Gastroesophageal sphincter (tissue), 4 donors: ENCODE measurements around the gene TACSTD2. TPM values are rescaled to one million over a fixed set of nuclear protein-coding genes. Genes with fewer than 3 reads are reported as not detected.
"Not testable (repeated sequence)": the region's sequence is repeated elsewhere in the genome, so short reads cannot be mapped to it uniquely, and the experiment has no call there.

ENCODE experiments used
- ATAC-seq: fragments of 150-250 bp; one replicate; pipeline ENCODE4 v1.9.1; 2016; ENCODE audit warnings: mild to moderate bottlenecking, moderate library complexity
- H3K27ac ChIP-seq, 4 donors: fragments of 200-600 bp; sonication (generic) in 3 of 4; 1 replicate in 3 of 4; 2 replicates in 1 of 4; pipeline ENCODE4 v1.5.1; 2016 to 2019
- H3K27me3 ChIP-seq: fragments of 200-600 bp; sonication (generic); one replicate; pipeline ENCODE4 v1.5.1; 2019
- H3K36me3 ChIP-seq, 2 donors: fragments of 200-600 bp; sonication (generic); one replicate each; pipeline ENCODE4 v1.5.1; 2019; ENCODE audit warnings: control low read depth in 1 of 2
- H3K4me1 ChIP-seq, 3 donors: fragments of 200-600 bp; sonication (generic); 1 replicate in 2 of 3; 2 replicates in 1 of 3; pipeline ENCODE4 v1.5.1; 2016 to 2019; ENCODE audit warnings: control low read depth in 2 of 3
- H3K4me3 ChIP-seq, 2 donors: fragments of 200-600 bp; sonication (generic); one replicate each; pipeline ENCODE4 v1.5.1; 2019; ENCODE audit warnings: mild to moderate bottlenecking in 1 of 2, moderate library complexity in 1 of 2
- H3K9me3 ChIP-seq, 3 donors: fragments of 200-600 bp; sonication (generic); one replicate each; pipeline ENCODE4 v1.5.1; 2017 to 2019; ENCODE audit warnings: control low read depth in 2 of 3
- EP300 ChIP-seq: sonication (generic); formaldehyde crosslinking; IDR thresholded peaks from one replicate; pipeline ENCODE4 v1.6.1; 2017; ENCODE audit warnings: antibody characterized with exemption, mild to moderate bottlenecking
- POLR2A ChIP-seq, 2 donors: fragments of 450-650 bp; IDR thresholded peaks; one replicate each; pipeline ENCODE4 v1.6.1; 2017; ENCODE audit warnings: antibody characterized with exemption in 2 of 2, mild to moderate bottlenecking in 2 of 2, moderate library complexity in 1 of 2
- POLR2AphosphoS5 ChIP-seq: sonication (generic); formaldehyde crosslinking; IDR thresholded peaks from one replicate; pipeline ENCODE4 v1.6.1; 2017; ENCODE audit warnings: antibody characterized with exemption
- WGBS, 2 donors: methylation state at CpG; one replicate each; pipeline ENCODE4 v1.1.5; 2018; ENCODE audit warnings: low coverage in 1 of 2; 5-methylcytosine and 5-hydroxymethylcytosine counted together
- total RNA-seq, 4 donors: library from RNA; depleted of rRNA; stranded (reverse); fragments of >200 nt; gene quantifications; one replicate each; pipeline ENCODE4 v1.1.0, GENCODE V29; 2016
- TF ChIP-seq, protein P1 (sequence below), 4 experiments: fragments of 200-600 bp in 2 of 4; fragments of 450-650 bp in 2 of 4; sonication (generic) in 1 of 4; IDR thresholded peaks; one replicate each; pipeline ENCODE4 v1.5.1; 2017 to 2019; ENCODE audit warnings: antibody characterized with exemption in 4 of 4, mild to moderate bottlenecking in 2 of 4, moderate library complexity in 2 of 4

TACSTD2 gene
- total RNA-seq, 4 donors from 2014 or later: 1.5 to 39.5 (median 4.5) TPM

DNA sequence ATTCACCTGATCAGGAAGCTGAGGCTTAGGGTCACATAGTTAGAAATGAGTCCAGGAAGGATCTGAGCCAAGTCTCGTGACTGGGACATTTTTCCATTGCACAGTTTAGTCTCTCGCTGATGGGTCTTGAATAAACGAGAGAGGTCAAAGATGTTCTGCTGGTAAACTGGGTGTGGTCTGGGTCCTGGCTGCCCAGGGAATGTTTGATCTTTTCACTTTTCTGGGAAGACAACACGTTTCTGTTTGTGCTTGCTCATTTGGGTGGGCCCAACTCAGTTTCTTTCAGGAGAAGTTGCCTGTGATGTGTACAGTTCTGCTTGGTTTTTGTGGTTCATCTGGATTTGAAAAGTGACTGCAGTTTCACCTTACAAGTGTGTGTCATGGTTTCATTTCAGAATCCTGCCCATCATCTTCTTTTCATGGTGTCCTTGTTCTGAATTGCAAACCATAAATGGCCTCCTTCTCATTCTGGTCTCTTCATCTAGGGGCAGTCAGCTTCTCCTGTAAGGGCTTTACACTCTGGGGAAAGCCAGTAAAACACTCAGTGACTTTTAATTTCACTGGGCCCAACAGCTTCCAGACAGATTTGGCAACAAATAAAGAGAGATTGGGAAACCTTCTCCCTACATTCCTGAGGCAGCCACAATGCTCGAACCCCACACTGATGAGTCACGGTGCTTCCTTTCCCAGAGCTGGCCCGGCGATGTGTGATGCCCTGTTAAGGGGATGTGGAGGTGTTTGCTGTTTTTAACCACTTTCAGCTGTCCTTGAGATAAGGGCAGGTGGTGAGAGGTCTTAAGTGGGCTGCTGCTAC is 7.2 kb upstream of the TACSTD2 start:
- no peak overlapping the region for H3K4me3 ChIP-seq
- H3K9me3 ChIP-seq: no peaks in the 10 kb centered on the region
- peaks cover under 1% of the 10 kb centered on the region for H3K27me3 ChIP-seq
- peak overlapping the region; percentile 63 to 76 (median 68) for H3K27ac ChIP-seq
- 17 to 36% methylated on average over 5 to 6 of the region's 8 CpGs for WGBS, 2 donors
- H3K36me3 ChIP-seq: no peaks in the 10 kb centered on the region
- TF ChIP-seq POLR2AphosphoS5 (peak; percentile 85), EP300 (no peak), POLR2A (IDR thresholded peaks at IDR 0.05) (no peak)
- TF ChIP-seq, protein P1, sequence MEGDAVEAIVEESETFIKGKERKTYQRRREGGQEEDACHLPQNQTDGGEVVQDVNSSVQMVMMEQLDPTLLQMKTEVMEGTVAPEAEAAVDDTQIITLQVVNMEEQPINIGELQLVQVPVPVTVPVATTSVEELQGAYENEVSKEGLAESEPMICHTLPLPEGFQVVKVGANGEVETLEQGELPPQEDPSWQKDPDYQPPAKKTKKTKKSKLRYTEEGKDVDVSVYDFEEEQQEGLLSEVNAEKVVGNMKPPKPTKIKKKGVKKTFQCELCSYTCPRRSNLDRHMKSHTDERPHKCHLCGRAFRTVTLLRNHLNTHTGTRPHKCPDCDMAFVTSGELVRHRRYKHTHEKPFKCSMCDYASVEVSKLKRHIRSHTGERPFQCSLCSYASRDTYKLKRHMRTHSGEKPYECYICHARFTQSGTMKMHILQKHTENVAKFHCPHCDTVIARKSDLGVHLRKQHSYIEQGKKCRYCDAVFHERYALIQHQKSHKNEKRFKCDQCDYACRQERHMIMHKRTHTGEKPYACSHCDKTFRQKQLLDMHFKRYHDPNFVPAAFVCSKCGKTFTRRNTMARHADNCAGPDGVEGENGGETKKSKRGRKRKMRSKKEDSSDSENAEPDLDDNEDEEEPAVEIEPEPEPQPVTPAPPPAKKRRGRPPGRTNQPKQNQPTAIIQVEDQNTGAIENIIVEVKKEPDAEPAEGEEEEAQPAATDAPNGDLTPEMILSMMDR (IDR thresholded peaks at IDR 0.05): no peak
- H3K4me1 ChIP-seq: peaks cover 11 to 29% (median 22%) of the 10 kb centered on the region in 3 donors
- peak; percentile 96 for ATAC-seq

DNA sequence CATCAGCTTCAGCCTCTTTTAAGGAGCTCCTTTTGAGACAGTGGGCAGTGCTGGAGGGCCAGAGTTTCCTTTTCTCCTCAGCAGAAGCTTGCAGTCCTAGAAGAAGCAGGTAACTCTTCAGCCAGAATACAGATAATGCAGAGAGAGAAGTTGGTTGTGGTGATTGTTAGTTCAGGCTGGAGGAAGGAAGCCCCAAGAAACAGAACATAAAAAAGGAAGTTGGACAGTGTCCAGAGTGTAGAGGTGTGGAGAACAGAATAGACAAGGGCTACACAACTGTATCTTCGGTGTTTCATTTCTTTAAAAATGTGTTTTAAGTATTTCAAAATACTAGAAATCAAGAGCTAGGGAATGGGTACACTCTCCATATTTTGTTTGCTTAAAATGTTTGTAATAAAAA is 6.4 kb upstream of the TACSTD2 start:
- no peak for ATAC-seq
- no peaks in the 10 kb centered on the region for H3K36me3 ChIP-seq
- TF ChIP-seq POLR2AphosphoS5 (no peak), EP300 (no peak), POLR2A (IDR thresholded peaks at IDR 0.05) (no peak)
- TF ChIP-seq, protein P1 (IDR thresholded peaks at IDR 0.05): no peak
- H3K4me1 ChIP-seq: peaks cover 11 to 29% (median 22%) of the 10 kb centered on the region in 3 donors
- peaks cover 5% of the 10 kb centered on the region for H3K27me3 ChIP-seq
- no peaks in the 10 kb centered on the region for H3K9me3 ChIP-seq
- H3K27ac ChIP-seq: peak overlapping the region in 3 of 4 donors; percentile 64 to 76 (median 72)
- 21 to 65% methylated on average over 1 of the region's 1 CpG for WGBS, 2 donors
- H3K4me3 ChIP-seq: no peak overlapping the region

DNA sequence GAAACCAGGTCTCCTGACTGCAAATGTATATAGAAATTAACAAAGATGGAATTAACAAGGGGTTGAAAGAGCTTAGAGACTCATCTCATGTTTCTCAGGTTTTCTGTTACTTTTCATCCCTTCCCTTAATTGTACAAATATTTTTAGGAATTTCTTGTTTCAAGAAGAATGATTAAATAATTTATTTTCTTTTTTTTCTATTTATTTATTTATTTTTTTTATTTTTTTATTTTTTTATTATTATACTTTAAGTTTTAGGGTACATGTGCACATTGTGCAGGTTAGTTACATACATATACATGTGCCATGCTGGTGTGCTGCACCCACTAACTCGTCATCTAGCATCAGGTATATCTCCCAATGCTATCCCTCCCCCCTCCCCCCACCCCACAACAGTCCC is 5.1 kb upstream of the TACSTD2 start:
- not testable (repeated sequence) for H3K27ac ChIP-seq, H3K36me3 ChIP-seq, H3K4me3 ChIP-seq, H3K9me3 ChIP-seq, ATAC-seq
- Histone ChIP-seq H3K4me1 (peaks cover 11 to 38% (median 22%) of the 10 kb centered on the region in 3 donors), H3K27me3 (peaks cover 11% of the 10 kb centered on the region)
- WGBS, 2 donors: no CpG with 5 or more reads among the region's 1 CpG

DNA sequence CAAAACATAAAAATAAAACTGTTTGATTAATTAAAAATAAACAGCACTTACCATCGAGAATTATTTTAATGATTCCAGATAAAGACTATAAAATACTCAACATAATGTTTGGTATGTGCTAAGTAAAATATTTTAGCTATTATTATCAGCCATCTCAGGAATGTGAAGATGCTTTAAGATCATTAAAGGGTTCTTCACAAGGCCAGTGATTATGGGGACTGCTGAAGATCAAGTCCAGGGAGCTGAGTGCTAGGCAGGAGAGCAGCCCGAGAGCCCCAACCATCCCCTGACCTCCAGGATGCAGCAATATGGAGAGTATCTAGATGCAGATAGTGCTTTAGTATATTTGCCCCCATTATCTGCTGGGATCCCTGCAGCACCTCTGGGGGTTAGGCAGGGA is 4.6 kb upstream of the TACSTD2 start:
- H3K4me3 ChIP-seq: no peak overlapping the region
- peaks cover 16% of the 10 kb centered on the region for H3K27me3 ChIP-seq
- H3K4me1 ChIP-seq: peaks cover 11 to 43% (median 24%) of the 10 kb centered on the region in 3 donors
- H3K9me3 ChIP-seq: no peaks in the 10 kb centered on the region
- H3K36me3 ChIP-seq: no peaks in the 10 kb centered on the region
- ATAC-seq: no peak
- H3K27ac ChIP-seq: no peak overlapping the region
- 81 to 89% methylated on average over 2 of the region's 2 CpGs for WGBS, 2 donors
- no peak for TF ChIP-seq POLR2A (IDR thresholded peaks at IDR 0.05)
- no peak for TF ChIP-seq EP300
- TF ChIP-seq, protein P1 (IDR thresholded peaks at IDR 0.05): no peak
- no peak for TF ChIP-seq POLR2AphosphoS5

DNA sequence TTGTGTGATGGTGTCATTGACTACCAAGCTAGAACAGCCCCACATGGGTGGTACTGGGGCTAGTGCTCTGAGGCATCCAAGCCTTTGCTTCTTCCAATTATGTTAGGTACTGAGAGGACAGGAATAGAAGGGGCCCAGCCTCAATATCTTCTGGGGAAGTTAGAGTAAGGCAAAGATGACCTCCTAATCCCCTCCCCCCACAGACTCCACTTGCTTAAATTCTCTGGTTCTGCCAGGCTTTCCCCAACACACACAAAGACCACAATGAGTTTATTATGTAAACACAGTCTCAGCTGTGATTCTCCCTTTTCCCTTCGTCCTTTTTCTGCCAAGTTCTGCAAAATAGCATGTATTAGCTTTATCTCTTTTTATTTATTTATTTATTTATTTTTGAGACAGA is 3.1 kb upstream of the TACSTD2 start:
- peaks cover 31% of the 10 kb centered on the region for H3K27me3 ChIP-seq
- no peaks in the 10 kb centered on the region for H3K9me3 ChIP-seq
- no peak overlapping the region for H3K27ac ChIP-seq
- ATAC-seq: no peak
- H3K4me1 ChIP-seq: peaks cover 9 to 44% (median 24%) of the 10 kb centered on the region in 3 donors
- TF ChIP-seq, protein P1 (IDR thresholded peaks at IDR 0.05): no peak
- TF ChIP-seq EP300 (no peak), POLR2A (IDR thresholded peaks at IDR 0.05) (no peak)
- 43% methylated on average over 1 of the region's 1 CpG; no CpG with 5 or more reads in 1 of the 2 donors for WGBS, 2 donors
- H3K4me3 ChIP-seq: no peak overlapping the region
- H3K36me3 ChIP-seq: no peaks in the 10 kb centered on the region
